ENCODE data around the gene P2RX7.

P2RX7 gene

GRCh38 chr12:121111684-121112083, 21.0 kb upstream of the P2RX7 start:
- no peak for DNase-seq

GRCh38 chr12:121112496-121112895, 20.2 kb upstream of the P2RX7 start:
- DNase-seq: no peak

DNA sequence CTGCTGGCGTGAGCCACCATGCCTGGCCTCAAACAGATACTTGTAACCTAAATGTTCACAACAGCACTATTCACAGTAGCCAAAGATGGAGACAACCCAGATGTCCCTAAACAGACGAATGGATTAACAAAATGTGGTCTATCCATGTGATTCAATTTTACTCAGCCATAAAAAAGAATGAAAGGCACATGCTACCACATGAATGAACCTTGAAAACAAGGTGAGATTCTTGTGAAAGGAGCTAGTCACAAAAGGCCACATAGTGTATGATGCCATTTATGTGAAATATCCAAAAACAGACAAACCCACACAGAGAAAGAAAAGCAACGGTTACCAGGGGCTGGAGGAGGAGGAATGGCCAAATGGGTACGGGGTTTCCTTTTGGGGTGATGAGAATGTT, 19.6 kb upstream of the P2RX7 start:
- no peak for DNase-seq

DNA sequence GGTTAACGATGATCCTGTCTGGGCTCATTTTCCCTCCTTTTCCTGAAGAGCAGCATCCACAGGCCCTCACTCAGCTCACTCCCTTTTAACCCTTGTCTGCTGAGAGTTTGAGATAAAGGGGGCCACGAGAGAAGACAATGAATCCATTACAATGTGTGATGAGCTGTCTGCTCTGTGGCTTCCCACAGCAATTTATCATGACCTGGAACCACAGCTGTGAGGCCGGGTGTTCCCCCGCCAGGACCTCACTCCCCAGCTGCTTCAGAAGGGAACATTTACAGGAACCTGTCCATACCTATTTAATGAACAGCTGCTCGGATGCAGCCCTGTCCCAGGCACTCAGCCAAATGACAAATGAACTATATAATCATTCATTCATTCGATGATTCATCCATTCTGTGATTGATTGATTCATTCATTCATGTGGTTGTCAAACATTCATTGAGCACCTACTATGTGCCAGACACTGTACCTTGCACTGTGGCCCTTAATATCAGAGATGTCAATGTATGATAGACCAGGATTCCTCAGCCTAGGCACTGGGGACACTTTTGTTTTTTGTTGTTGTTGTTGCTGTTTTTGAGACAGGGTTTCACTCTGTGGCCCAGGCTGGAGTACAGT, 18.5 kb upstream of the P2RX7 start:
- DNase-seq: peak; percentile 23

GRCh38 chr12:121114806-121115205, 17.9 kb upstream of the P2RX7 start:
- DNase-seq: no peak

DNA sequence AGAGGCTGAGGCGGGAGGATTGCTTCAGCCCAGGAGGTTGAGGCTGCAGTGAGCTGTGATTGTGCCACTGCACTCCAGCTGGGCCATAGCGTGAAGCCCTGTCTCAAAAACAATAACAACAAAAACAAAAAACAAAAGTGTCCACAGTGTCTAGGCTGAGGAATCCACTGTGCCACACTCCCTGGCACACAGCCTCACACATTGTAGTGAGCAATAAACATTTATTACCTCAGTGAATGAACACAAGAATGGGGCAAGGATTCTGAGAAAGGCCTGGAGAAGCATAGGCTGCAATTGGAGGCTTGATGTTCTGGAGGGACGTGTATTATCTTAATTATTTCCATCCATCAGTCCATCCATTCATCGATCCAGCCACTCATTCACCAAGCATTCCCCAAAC, 17.1 kb upstream of the P2RX7 start:
- DNase-seq: no peak

DNA sequence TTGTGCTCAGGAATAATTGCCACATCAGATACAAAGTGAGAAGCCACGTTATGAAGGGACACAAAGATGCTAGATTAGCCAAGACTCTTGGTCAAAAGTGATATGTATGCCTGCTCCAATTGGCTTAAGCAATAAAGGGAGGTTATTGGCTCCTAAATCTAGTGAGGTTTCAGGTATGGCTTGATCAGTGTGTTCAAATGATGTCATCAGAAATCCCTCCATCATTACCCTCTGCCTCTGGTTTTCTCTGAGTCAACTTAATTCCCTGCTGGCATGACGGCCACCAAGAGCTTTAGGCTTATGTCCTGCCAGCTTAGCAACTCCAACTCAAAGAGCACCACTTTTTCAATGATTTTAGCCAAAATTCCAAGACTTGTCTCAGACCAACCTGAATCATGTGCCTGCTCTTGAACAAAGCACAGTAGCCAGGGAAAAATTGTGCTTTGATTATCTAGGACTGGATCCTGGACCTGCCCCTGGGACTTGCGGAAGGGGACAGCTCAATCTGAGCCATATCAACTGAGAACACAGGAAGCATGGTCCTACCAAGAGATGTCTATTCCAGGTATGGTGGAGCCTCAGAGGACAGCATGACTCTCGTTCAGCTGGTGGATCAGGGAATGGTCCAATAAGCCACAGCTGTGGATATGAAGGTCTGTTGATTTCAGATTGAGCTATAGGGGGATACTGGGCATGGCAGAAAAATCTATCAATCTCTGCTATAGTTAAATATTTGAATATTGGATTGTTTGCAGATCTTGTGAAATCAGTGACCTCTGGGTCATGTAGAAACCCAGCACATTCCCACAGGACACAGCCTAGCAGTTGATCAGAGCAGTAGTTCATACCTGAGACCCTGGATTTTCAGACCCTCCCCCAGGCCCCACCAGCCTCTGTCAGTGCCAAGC, 16.1 kb upstream of the P2RX7 start:
- no peak for DNase-seq

GRCh38 chr12:121117226-121117777, 15.4 kb upstream of the P2RX7 start:
- DNase-seq: no peak

- DNase-seq: no peak
Observed at GRCh38 chr12:121120323-121120722, 12.4 kb upstream of the P2RX7 start.

GRCh38 chr12:121120989-121121755, 11.5 kb upstream of the P2RX7 start:
- DNase-seq: no peak

GRCh38 chr12:121121805-121122204, 10.9 kb upstream of the P2RX7 start:
- DNase-seq: no peak

DNA sequence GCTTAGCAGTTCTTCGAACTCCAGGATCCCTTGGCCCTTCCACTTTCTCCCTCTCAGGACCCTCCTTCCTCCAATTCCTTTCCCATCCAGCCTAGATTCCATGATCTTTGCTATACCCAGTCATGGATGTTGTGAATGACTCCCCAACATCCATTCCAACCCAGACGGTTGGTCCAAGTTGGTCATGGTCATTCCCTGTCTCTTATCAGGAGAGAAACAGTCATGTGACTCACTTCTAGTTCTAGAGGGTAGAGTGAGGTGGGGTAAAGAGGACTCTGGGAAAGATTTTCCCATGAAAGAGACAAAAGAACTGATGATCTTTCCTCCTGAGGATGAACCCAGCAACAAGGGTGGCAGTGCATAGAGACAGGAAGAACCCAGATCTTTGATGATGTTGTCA, 9.2 kb upstream of the P2RX7 start:
- no peak for DNase-seq

DNA sequence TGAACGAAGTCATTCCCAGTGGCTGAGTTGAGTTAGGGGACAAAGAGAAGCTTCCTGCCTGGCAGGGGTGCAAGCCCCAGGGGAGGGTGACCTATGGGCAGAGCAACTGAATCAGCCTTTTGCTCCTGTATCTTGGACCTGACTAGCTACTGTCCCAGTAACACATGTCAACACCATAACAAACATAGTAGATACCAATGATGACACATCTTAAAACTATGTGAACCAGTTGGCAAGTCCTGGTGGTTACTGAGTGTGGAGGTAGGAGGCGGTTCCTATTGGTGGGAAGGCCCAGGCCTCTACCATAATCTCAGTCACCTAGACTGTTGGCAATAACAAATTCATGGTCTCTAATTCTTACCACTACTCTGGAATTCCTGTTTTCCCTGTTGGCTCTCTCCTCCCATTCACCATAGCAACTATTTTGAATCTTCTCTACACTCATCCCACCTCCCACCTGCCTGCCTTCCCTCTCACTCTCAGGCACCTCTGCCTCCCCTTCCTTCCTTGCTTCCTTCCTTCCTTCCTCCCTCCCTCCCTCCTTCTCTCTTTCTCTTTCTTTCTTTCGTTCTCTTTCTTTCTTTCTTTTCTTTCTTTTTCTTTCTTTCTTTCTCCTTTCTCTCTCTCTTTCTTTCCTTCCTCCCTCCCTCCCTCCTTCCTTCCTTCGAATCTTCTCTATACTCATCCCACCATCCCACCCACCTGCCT, 8.1 kb upstream of the P2RX7 start:
- DNase-seq: no peak

GRCh38 chr12:121127501-121127900, 5.2 kb upstream of the P2RX7 start:
- DNase-seq: no peak

GRCh38 chr12:121128908-121129810, 3.5 kb upstream of the P2RX7 start:
- peak; percentile 11 for DNase-seq

DNA sequence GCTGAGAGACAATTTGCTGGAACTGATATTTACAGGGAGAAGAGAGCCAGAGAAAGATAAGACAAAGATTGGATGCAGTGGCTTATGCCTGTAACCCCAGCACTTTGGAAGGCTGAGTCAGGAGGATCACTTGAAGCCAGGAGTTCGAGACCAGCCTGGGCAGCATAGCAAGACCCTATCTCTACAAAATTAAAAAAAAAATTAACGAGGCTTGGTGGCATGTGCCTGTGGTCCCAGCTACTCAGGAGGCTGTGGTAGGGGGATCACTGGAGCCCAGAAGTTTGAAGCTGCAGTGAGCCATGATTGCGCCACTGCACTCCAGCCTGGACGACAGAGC, 2.9 kb upstream of the P2RX7 start:
- DNase-seq: no peak

DNA sequence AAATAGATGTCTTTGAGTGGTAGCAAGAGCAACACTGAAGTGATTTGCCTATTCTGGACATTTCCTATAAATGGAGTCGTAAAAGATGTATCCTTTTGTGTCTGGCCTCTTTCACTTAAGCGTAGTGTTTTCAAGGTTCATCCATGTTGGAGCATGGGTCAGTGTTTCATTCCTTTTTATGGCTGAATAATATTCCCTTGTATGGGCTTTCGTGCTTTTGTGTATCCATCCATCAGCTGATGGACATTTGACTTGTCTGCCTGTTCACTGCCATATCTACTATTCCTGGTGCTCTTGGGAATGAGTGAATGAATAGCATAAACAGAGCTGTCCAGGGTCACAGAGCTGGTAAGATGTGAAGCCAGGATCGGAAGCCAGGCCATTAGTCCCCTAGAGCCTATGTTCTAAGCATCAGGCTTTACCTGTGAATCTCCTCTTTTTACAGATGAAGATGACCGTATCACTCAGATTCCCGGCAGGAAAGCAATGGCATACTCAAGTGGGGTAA, 1.8 kb upstream of the P2RX7 start:
- no peak for DNase-seq

GRCh38 chr12:121131941-121132341, 735 bp upstream of the P2RX7 start:
- no peak for DNase-seq

DNA sequence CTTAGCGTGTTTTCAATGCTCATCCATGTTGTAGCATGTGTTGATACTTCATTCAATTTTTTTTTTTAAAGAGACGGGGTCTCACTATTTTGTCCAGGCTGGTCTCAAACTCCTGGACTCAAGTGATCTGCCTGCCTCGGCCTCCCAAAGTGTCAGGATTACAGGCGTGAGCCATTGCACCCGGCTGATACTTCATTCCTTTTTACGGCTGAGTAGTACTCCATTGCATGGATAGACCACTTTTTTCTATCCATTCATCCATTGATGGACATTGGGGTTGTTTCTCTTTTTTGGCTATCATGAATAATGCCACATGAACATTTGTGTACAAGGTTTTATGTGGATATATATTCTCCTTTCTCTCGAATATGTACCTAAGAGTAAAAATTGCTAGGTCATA, 1.2 kb downstream of the P2RX7 start:
- no peak for DNase-seq

GRCh38 chr12:121135320-121135719, 2.6 kb downstream of the P2RX7 start:
- no peak for DNase-seq

DNA sequence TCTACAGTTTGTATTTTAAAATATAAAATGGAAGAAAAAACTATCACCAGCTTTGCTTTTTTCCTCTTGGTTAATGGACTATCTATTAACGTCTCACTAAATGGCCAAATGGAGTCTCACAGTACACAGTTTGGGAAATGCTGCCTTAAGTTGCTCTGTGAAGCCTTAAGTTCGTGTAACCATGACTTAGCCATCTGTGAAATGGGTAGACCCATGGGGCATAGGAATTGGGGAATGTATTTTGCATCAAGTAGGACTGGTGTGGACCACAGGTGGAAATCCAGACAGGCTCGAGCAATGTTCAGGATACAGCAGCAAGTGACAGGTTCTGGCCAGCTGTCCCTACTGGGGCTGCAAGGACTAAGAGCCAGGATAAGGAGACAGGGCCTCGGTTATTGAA, 4.8 kb downstream of the P2RX7 start:
- no peak for DNase-seq

DNA sequence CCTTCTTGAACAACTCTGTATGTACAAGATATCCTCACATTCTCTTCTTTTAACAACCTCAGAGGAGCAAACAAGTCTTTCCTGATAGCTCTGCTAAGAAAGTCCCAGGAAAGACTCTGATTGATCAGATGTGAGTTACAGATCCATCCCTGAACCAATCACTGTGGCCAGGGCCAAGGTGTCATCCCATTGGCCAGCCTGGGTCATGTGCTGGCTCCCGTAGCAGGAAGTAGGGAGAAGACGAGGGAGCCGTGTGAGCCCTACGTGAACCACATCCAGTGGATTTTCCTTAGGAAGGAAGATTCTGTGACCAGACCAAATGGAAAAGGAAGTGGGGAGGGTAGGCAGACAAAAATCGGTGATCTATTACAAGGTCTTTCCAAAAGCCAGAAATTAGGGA, 5.6 kb downstream of the P2RX7 start:
- DNase-seq: no peak
